Endothelial cell of umbilical vein (primary cell): ENCODE measurements around the gene DLGAP1.

ENCODE experiments used
- CTCF ChIP-seq, 2 donors: IDR thresholded peaks; 1 replicate in 1 of 2; 2 replicates in 1 of 2; pipeline ENCODE4 v1.5.1; 2011; ENCODE audit warnings: low read length in 2 of 2, mild to moderate bottlenecking in 2 of 2, moderate library complexity in 2 of 2, control low read depth in 1 of 2, inconsistent platforms in 1 of 2, low read depth in 1 of 2; ENCODE audit not compliant: insufficient read depth in 1 of 2; ENCODE audit errors: extremely low read depth in 1 of 2
- EZH2 ChIP-seq: IDR thresholded peaks from 2 replicates; pipeline ENCODE4 v1.6.1; 2012; ENCODE audit warnings: borderline replicate concordance, low read depth, mild to moderate bottlenecking, moderate library complexity, low read length, inconsistent platforms; ENCODE audit not compliant: severe bottlenecking

GRCh38 chr18:4035521-4035920 is 419.6 kb downstream of the DLGAP1 start:
- TF ChIP-seq EZH2 (no peak), CTCF (IDR thresholded peaks at IDR 0.05; ENCODE audit: extremely low read depth in 1 of 2, insufficient read depth in 1 of 2, low read depth in 1 of 2, low read length in 2 of 2) (no peak)
